H1 (cell line): Measurements from ENCODE around the gene MAGEC1.

ENCODE experiments used
- BCL11A ChIP-seq, 2 experiments: IDR thresholded peaks; one replicate each; pipeline ENCODE4 v1.6.1; 2011; ENCODE audit warnings: low read depth in 2 of 2, low read length in 2 of 2, mild to moderate bottlenecking in 2 of 2
- CBX5 ChIP-seq: fragments of 300-800, 300-1000 bp; sonication (generic); IDR thresholded peaks from 2 replicates; pipeline ENCODE4 v1.7.1; 2016; ENCODE audit warnings: antibody characterized with exemption, low read length, low read depth
- CREB1 ChIP-seq: IDR thresholded peaks from 2 replicates; pipeline ENCODE4 v1.6.1; 2012; ENCODE audit warnings: inconsistent platforms
- CTCF ChIP-seq, 3 experiments: IDR thresholded peaks; 1 replicate in 2 of 3; 2 replicates in 1 of 3; pipeline versions ENCODE4 v1.5.1 to v1.6.1; 2011; ENCODE audit warnings: low read length in 3 of 3, mild to moderate bottlenecking in 3 of 3, inconsistent platforms in 2 of 3, low read depth in 1 of 3, moderate library complexity in 1 of 3; ENCODE audit not compliant: insufficient read depth in 1 of 3; ENCODE audit errors: control extremely low read depth in 1 of 3
- EGR1 ChIP-seq: IDR thresholded peaks from 2 replicates; pipeline ENCODE4 v1.6.1; 2011; ENCODE audit warnings: low read depth, low read length, borderline replicate concordance
- EZH2 ChIP-seq: fragments of 200-600 bp; sonication (generic); IDR thresholded peaks from 2 replicates; pipeline ENCODE4 v1.7.1; 2012; ENCODE audit warnings: low read depth, mild to moderate bottlenecking, moderate library complexity, low read length, inconsistent platforms; ENCODE audit not compliant: severe bottlenecking
- JUN ChIP-seq: IDR thresholded peaks from 2 replicates; pipeline ENCODE4 v1.6.1; 2011; ENCODE audit warnings: low read depth, mild to moderate bottlenecking, improper control_type of control experiment, low read length
- JUND ChIP-seq: IDR thresholded peaks from 2 replicates; pipeline ENCODE4 v1.6.1; 2011; ENCODE audit warnings: mild to moderate bottlenecking, improper control_type of control experiment, low read length
- PHF8 ChIP-seq: fragments of 200-600 bp; sonication (generic); conservative IDR thresholded peaks from 2 replicates; pipeline ENCODE4 v1.7.1; 2012; ENCODE audit warnings: low read depth, mild to moderate bottlenecking, inconsistent platforms, low read length, moderate library complexity
- POLR2A ChIP-seq, 2 experiments: IDR thresholded peaks; 1 replicate in 1 of 2; 2 replicates in 1 of 2; pipeline ENCODE4 v1.6.1; 2011; ENCODE audit warnings: low read depth in 2 of 2, low read length in 2 of 2, mild to moderate bottlenecking in 2 of 2; ENCODE audit errors: control extremely low read depth in 1 of 2
- POLR2AphosphoS5 ChIP-seq: IDR thresholded peaks from 2 replicates; pipeline ENCODE4 v1.6.1; 2011; ENCODE audit warnings: low read depth, low read length
- RFX5 ChIP-seq: IDR thresholded peaks from 2 replicates; pipeline ENCODE4 v1.6.1; 2011; ENCODE audit warnings: low read depth, low read length, improper control_type of control experiment, borderline replicate concordance
- TBP ChIP-seq: IDR thresholded peaks from 2 replicates; pipeline ENCODE4 v1.6.1; 2011; ENCODE audit warnings: low read depth, low read length, improper control_type of control experiment
- USF2 ChIP-seq: IDR thresholded peaks from 2 replicates; pipeline ENCODE4 v1.6.1; 2011; ENCODE audit warnings: low read length, improper control_type of control experiment

GRCh38 chrX:141958675-141959074, 55.0 kb downstream of the MAGEC1 start:
- TF ChIP-seq CTCF (IDR thresholded peaks at IDR 0.05; ENCODE audit: control extremely low read depth in 1 of 3, insufficient read depth in 1 of 3, low read depth in 1 of 3, low read length in 3 of 3) (no peak), TBP (no peak), POLR2AphosphoS5 (no peak), PHF8 (no peak), EZH2 (no peak), RFX5 (no peak), POLR2A (IDR thresholded peaks at IDR 0.05; ENCODE audit: control extremely low read depth in 1 of 2, low read depth in 2 of 2, low read length in 2 of 2) (no peak), CREB1 (no peak), EGR1 (no peak), USF2 (no peak), CBX5 (no peak), JUND (no peak), JUN (no peak), BCL11A (IDR thresholded peaks at IDR 0.05; ENCODE audit: low read depth in 2 of 2, low read length in 2 of 2) (no peak)
